ENCODE results near the gene VWA3A. TPM values are rescaled to one million over a fixed set of nuclear protein-coding genes. Genes with fewer than 3 reads are reported as not detected.
"Not testable (repeated sequence)": the region's sequence is repeated elsewhere in the genome, so short reads cannot be mapped to it uniquely, and the experiment has no call there.

Gene VWA3A
- total RNA-seq, 1 donor from 2014 or later = 0.55 TPM

- DNase-seq (ENCODE audit: low spot score) = not testable (repeated sequence)
Measured at GRCh38 chr16:22128537-22128936, 36.2 kb downstream of the VWA3A start.

DNA sequence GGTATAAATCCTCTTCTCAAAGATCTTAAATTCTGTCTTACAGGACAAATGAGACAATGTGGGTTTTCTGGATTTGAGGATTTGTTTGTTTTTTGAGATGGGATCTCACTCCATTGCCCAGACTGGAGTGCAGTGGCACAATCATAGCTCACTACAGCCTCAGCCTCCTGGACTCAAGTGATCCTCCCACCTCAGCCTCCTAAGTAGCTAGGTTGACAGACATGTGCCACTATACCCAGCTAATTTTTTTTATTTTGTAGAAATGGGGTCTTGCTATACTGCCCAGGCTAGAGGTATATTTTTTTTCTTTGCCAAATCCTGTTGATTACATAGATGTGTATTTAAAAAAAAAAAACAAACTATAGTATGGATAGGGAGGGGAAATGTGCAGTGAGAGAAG is 38.2 kb downstream of the VWA3A start:
- no peak for DNase-seq (ENCODE audit: low spot score)

GRCh38 chr16:22132801-22133200 is 40.5 kb downstream of the VWA3A start:
- no peak for DNase-seq (ENCODE audit: low spot score)

DNA sequence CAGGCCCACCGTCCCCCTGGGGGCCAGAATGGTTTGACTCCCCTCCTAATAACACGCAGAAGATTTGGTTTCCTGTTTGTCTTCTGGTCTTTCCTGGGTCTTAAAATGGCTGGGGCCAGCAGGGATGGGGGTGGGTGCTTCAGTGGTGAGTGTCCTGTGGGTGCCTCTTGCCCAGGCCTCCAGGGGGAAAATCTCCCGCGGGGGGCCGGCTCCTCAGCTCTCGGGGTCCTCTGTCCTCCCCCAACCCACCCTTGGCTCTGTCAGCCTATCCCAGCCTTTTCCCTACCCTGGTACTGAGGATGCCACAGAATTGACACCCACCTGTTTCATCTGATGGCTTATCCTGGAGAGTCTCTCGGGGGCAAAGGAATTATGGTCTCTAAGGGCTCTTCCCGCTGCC is 46.1 kb downstream of the VWA3A start:
- DNase-seq (ENCODE audit: low spot score) = no peak

DNA sequence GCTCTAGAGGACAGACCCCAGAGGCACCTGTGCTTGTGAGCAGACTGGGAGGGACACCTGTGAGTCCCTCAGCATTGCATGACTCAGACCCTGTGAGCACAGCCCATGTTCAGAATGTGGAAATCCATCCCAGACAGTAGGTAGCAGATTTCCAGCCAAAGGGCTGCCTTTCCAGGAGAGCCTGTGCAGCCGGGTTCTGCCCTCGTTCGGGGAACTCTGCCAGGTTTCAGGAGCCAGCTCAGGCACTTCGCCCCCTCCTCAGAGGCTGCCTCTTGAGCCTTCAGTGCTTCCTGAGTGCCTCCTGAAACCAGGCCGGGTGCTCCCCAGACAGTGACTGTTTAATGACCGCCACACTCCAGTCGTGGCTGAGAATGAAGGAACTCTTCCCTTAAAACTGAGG is 46.7 kb downstream of the VWA3A start:
- DNase-seq (ENCODE audit: low spot score) = no peak

DNA sequence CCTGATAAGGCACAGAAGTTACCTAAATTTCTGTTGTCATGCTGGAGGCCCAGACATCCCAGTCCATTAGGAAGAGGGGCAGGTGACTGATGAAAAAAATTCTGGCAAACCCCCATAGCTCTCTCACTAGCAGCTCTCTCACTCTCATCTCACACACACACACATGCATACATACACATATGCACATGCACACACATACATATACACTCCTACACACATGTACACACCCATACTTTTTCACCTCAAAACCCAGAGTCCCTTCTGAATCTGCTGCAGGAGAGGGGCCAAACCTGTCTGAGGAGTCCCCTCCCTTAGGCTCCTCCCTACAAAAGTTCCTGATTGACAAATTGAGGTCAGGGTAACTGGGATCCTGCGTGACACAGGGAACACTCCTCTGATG is 47.4 kb downstream of the VWA3A start:
- DNase-seq (ENCODE audit: low spot score) = no peak

- no peak for DNase-seq (ENCODE audit: low spot score)
Measured at GRCh38 chr16:22141767-22142166, 49.4 kb downstream of the VWA3A start.

GRCh38 chr16:22144520-22144919 is 52.2 kb downstream of the VWA3A start:
- no peak for DNase-seq (ENCODE audit: low spot score)

DNA sequence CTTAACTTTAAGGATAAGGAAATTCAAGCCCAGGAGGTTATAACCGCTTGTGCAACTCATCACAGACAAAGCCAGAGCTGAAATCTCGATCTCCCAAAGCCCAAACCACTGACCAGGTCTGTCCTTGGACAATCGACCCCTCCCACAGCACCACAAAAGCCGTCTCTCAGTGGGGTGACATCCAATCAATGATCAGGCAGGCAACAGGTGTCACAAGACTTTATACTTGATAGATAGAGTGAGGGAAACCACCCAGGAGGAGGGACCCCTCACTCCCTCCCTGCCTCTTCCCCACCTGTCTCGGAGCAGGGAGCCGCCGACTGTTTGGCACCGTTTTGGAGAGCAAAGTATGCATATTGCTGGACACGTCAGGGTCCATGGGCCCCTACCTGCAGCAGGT is 55.5 kb downstream of the VWA3A start:
- no peak for DNase-seq (ENCODE audit: low spot score)

- DNase-seq (ENCODE audit: low spot score) = no peak
Measured at GRCh38 chr16:22151246-22151998, 59.1 kb downstream of the VWA3A start.

GRCh38 chr16:22152316-22152715 is 60.0 kb downstream of the VWA3A start:
- DNase-seq (ENCODE audit: low spot score) = no peak

DNA sequence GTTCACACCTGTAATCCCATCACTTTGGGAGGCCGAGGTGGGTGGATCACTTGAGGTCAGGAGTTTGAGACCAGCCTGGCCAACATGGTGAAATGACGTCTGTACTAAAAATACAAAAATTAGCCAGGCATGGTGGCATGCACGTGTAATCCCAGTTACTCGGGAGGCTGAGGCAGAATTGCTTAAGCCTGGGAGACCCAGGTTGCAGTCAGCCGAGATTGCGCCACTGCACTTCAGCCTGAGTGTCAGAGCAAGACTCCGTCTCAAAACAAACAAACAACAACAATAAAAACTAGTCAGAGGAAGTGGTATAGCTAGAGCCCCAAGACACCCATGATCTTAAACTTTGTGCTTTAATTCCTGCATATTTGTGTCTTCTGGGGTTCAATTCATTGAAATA is 60.7 kb downstream of the VWA3A start:
- DNase-seq (ENCODE audit: low spot score) = not testable (repeated sequence)

- no peak for DNase-seq (ENCODE audit: low spot score)
Measured at GRCh38 chr16:22161401-22161800, 69.1 kb downstream of the VWA3A start.

DNA sequence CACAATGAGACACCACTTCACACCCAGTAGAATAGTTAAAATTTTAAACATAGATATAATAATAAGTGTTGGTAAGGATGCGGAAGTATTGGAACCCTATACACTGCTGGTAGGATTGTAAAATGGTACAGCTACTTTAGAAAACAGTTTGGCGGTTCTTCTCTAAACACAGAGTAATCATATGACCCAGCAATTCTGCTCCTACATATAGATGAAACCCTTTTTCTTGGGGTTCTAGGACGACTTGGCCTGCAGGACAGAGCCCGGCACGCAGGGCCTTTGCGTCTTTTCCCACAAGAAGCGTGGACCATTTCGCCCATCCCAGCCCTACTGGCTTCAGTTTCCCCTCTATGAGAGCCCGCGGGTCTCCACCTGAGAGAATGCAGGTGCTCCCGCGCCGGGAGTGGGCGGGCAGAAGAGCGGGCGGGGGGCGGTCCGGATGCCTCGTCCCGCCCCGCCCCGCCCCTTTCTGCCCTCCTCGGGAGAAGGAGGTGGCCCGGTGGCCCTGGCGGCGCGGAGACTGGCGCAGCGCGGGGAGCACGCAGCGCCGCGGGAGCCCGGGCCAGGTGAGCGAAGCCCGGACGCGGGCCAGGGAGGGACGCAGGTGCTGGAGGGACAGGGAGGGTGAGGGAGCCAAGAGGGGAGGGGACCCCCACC is 69.8 kb downstream of the VWA3A start, which contains the start of gene SDR42E2:
Gene SDR42E2, plus strand, starts transcription at position 508 of the 657 bp plus-strand sequence. CDS start 3,077 bp downstream, outside the sequence.
- no peak for DNase-seq (ENCODE audit: low spot score)

DNA sequence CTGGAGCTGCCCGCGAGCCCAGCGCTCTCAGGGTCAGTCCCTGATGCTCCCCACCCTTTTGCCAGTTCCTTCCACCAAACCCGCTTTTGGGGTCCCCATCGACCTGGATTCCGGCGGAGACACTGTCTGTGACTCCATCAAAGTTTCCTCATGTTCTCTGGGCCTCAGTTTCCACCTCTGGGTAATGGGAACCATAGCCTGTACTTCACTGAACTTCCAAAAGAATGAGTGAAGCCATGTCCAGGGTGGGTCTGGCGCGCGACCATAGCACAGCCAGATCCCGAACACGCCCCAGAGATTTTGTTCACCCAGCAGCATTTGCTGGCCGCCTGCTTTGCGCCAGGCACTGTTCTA is 70.3 kb downstream of the VWA3A start:
- no peak for DNase-seq (ENCODE audit: low spot score)

GRCh38 chr16:22163806-22164205 is 71.5 kb downstream of the VWA3A start:
- DNase-seq (ENCODE audit: low spot score) = no peak

- no peak for DNase-seq (ENCODE audit: low spot score)
Measured at GRCh38 chr16:22164482-22164881, 72.1 kb downstream of the VWA3A start.

DNA sequence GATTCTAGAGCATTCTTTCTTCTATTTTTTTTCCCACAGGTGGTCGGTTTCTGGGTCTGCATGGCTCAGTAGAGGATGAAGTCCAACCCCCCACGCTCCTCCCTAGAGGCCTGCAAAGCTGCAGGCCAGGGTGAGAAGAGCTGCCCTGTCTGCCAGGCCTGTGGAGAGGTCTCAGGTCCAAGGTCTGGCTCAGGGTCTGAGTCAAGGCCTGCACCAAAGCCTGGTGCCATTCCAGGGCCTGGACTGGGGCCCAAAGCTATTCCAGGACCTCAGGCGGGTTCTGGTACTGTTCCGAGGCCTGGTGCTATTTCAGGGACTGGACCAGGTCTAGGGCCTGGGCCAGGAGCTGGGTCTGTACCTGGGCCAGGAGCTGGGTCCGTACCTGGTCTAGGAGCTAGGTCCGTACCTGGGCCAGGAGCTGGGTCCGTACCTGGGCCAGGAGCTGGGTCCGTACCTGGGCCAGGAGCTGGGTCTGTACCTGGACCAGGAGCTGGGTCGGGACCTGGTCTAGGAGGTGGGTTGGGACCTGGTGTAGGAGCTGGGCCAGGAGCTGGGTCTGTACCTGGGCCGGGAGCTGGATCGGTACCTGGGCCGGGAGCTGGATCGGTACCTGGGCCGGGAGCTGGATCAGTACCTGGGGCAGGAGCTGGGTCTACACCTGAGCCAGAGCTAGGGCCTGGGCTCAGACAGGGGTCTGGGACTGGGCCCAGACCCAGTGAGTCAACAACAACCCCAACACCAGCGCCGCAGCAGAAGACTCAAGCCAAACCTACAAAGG is 73.4 kb downstream of the VWA3A start:
- no peak for DNase-seq (ENCODE audit: low spot score)

GRCh38 chr16:22171953-22172352 is 79.6 kb downstream of the VWA3A start:
- no peak for DNase-seq (ENCODE audit: low spot score)

DNA sequence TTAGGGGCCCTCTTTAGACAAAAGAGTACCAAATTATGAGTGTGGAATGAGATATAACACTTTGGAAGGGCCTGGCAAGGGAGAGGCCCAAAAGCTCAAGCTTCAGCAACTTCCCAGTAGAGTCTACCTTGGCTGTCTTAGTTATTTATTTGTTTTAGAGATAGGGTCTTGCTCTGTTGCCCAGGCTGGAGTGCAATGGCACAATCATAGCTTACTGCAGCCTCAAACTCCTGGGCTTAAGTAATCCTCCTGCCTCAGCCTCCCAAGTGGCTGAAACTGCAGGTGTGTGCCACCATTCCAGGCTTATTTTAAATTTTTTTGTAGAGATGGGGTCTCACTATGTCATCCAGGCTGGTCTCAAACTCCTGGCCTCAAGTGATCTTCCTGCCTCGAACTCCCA is 80.3 kb downstream of the VWA3A start:
- DNase-seq (ENCODE audit: low spot score) = not testable (repeated sequence)

DNA sequence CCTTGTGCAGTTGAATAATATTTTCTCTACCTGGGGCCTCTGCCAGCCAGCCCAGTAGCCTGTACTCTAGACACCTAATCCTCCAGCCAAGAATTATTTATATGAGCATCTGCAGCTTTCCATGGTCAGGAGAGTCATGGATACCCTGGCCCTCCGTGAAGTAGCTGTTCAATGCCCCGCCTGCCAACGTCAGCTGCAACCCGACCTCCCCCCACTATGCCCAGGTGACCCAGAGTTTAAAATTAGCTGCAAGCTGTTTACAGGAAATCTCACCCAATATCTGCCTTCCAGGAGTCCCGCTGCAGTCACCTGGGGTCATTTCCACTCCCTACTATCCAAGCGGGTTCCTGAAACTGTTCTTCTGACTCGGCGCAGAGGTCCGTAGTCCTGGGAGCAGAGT is 82.3 kb downstream of the VWA3A start:
- DNase-seq (ENCODE audit: low spot score) = no peak

Data from mesenteric fat pad (tissue), 1 donor.